Measurements from ENCODE around the gene HELZ. TPM values are rescaled to one million over a fixed set of nuclear protein-coding genes. Genes with fewer than 3 reads are reported as not detected.

Gene HELZ
- total RNA-seq, 1 donor from 2014 or later, result 88.9 TPM

DNA sequence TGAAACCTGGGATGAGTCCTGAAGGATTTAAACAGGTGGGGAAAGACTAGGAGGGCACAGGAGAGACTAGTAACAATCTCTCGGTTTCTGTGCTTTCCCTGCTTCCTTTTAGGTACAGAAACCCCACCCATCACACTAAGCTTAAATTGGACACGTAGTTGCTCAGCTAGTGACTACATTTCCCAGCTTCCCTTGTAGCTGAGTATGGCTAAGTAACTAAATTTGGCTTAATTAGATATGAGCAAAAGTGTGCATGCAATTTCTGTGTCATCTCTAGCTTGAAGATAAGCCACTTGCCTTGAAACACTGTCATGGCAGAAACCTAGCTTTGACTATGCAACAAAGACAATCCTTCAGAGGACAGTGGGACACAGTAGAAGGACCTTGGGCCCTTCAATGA lies 164.2 kb downstream of the HELZ start:
- DNase-seq (ENCODE audit: low read depth), result no peak

DNA sequence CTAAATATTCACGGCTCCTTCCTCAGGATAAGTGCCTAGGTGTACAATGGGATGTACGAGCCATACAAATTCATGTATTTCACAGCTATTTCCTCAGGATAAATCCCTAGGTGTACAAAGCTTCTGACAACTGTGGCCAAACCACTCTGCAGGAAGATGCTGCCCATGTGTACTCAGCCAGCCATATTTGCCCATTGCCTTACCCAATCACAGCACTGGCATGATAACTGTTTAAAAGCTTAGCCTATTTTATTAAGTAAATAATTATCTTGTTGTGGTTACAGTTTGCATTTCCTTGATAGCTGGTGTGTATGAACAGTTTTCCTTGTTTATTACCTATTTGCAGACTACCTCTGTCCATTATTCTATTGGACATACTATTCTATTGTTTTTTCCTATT lies 165.5 kb downstream of the HELZ start:
- DNase-seq (ENCODE audit: low read depth), result no peak

DNA sequence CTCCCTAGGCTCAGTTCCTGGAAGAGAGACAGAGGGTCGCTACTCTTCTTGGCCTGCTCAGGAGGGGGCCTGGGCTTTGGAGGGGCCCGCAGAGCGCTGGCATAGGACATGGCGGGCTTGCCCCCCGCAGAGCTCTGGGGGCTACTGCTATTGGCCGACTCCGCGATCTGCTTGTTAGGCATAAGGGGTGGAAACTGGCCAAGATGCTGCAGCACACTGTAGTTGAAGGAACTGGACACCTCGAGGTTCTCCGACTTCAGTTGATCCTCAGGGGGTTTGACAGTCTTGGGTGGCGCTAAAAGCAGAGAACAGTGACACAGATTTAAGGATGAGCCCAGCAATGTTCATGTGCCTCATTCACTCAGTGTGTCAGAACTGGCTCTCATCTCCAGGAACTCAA lies 166.7 kb downstream of the HELZ start:
- no peak for DNase-seq (ENCODE audit: low read depth)

DNA sequence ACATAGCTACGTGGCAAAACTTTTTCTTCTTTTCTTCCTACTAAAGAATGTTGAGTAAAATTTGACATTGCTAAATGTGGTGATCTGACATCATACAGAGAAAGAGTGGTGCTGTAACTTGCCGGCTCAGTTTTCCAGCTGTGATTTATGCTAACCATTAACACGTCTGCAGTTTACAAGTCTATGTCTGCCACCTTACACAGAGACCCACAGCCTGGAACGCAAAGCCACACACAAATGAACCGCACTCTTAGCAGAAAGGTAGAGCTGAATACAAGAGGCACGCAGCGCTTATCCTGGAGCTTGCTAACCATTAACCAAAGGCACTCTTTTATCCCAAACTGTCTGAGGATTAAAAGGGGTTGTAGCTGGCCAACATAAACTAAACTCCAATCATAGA lies 168.7 kb downstream of the HELZ start:
- peak; percentile 95 for DNase-seq (ENCODE audit: low read depth)

DNA sequence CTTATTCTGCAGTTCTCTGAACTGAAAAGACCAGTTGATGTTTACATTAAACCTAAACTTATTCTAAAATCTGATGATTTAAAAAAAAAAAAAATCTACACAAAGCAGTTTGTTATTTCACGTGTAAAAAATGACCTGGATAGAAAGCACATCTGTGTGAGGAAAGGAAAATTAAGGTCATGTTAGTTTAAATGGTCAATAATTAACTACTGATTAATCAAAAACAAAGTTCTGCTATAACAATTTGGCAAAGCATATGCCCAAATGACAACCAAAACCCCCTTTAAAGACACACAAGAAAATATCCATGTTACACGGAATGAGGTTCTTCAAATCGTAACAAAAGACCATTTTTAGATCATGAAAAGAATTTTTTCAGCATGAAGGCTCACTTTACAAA lies 170.2 kb downstream of the HELZ start:
- peak; percentile 73 for DNase-seq (ENCODE audit: low read depth)

DNA sequence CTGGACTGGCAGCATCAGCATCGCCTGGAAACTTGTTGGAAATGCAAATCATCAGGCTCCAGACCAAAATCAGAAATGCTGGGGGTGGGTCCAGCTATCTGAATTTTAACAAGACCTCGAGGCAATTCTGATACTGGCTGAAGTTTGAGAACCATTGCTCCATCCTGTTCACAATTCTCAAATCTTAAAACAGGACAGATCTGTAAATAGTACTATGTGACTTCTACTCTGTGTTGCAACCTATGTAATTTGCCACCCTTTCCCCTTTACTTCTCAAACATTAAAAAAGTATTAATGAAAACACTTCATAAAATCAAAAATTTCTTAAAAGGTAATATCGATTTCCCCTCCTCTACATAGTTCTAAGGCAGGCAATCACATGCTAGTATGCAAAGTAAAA lies 172.1 kb downstream of the HELZ start:
- no peak for DNase-seq (ENCODE audit: low read depth)

DNA sequence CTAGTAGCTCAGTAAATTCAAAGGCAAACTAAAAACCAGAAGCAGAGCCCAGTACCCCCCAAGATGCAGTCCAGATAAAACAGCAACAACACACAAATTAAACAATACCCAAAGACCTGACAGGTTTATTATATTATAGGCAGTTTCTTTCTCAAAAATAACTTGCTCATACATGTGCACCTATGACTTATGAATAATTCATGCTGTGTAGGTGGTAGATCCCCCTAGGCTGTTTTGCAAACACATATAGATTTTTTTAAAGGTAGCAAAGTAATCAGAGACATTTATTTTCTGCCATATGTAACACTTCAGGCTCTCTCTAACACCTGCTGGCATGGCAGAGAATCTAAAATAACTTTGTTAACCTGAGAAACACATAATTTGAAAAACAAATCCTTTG lies 173.4 kb downstream of the HELZ start:
- DNase-seq (ENCODE audit: low read depth), result no peak

DNA sequence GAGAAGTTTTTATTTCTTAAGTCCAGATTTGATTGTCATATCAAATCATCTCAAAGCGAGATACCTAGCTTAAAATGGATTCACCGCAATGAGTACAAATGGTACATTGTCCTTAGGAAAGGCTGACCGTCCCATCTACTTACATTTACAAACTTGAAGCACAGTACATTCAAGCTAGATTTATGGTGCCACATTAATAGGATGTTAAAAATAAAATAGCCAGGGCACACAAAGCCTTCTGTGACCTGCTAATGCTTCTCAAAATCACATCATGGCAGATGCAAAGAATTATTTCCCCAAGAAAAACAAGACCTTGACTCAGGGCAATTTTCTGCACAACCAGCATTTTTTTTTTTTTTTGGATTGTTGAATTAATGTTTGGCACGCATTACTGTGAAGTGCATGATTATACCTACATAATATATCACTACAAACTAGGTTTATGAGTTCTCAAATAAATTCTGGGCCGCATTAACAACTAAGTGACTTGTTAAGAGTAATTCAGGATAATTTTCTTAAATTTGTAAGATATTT lies 175.3 kb downstream of the HELZ start:
- no peak for DNase-seq (ENCODE audit: low read depth)

DNA sequence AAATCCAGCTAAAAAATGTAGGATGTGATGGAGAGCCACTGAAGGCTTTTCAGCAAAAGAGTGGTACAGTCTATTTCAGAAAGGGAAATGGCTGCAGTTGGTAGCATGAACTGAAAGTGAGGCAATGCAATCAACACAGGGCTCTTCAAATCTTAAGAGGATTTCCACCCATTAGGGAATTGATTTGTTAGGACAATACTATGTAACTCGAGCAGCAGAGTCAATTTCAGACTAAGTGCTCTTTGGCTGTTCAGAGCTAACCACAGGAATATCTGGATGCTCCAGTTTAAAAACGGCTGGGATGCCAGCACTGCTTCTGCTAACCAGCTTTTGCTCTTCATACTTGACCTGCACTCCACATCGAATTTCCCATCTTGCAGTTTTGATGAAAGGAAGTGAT lies 176.0 kb downstream of the HELZ start:
- no peak for DNase-seq (ENCODE audit: low read depth)

DNA sequence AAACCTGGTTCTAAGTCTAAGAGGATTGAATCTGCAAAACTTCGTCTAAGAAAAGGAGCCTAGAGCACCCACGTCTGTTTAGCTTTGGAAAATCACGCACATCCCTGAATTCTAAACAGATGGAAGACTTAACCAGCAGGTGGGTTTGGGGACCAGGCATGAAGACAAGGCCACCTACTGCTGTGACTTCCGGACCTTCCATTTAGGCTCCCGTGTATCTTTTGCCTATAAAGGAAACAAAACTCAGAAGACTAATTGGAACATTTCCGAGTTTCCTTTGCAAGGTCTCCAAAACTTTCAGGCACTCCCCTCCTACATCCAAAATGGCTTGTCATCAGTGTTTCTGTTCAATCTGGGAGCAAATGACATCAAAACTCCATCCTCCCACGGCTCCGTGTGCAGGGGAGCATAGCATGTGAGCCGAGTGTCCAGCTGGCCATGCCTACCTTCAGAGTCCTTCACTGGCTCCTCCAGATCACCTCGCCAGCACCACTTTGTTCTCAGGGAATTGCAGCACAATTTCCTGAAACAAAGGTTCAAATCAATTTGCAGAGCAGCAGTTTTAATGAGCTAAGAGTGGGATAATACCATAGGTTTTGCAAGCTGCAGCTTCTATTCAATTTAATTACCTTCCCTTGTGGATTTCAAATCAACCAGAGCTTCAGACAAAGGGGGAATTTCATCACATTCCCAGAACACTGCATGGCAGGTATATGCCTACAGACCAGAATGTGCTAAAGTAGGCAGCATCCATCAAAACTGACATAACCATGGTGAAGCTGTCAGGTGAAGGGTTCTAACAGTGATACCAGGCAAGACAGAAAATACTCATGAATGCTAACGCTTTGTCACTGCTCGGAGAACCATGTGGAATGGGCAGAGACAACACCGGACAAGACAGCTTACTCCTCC lies 177.2 kb downstream of the HELZ start:
- DNase-seq (ENCODE audit: low read depth), result no peak

DNA sequence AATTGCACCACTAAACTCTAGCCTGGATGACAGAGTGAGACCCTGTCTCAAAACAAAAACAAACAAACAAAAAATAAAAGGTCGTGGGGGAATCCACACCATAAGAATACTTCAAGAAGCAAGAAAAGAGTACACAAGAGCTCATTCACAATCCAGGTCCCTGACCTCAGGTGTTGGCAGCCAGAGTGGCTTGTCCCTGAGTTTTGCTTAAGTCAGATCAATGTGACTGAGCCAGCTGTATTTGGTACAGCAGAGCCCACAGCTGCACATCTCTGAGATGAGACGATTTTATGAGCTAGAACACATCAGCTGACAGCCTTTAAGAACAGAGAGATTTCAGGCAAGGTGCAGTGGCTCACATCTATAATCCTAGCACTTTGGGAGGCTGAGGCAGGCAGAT lies 178.3 kb downstream of the HELZ start:
- no peak for DNase-seq (ENCODE audit: low read depth)

DNA sequence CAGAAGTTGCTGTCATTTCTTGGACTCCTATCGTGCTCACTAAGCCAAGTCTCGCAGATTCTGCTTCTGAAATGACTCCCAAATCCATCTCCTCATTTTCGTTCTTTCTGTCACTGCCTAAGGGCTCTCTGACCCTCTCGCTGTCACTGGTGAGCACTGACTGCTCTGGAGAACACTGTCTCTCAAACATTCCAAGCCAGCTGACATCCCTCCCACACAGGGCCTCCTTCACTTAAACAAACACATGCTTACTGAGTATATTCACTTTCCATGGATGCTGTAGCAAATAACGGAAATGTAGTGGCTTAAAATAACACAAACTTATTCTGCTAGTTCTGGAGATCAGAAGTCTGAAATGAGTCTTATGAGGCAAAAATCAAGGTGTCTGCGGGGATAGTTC lies 181.9 kb downstream of the HELZ start:
- no peak for DNase-seq (ENCODE audit: low read depth)

DNA sequence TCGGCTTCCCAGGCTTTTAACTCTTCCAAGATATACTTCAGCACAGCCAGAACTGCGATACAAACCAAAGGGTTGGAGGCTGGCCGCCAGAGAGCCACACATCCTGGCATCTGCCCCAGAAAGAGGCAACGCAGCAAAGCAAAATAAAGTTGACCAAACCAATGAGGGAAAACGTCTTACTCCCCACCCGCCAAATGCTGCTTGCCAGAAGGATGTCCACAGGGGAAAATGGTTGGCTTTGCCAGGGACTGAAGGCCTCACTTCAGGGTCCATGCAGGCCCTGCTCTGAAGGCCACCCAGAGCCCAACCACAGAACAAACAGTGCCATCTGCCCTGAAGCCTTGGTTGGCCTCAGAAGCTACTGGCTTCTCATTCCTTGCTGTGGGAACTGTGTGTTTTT lies 185.6 kb downstream of the HELZ start:
- DNase-seq (ENCODE audit: low read depth), result no peak

DNA sequence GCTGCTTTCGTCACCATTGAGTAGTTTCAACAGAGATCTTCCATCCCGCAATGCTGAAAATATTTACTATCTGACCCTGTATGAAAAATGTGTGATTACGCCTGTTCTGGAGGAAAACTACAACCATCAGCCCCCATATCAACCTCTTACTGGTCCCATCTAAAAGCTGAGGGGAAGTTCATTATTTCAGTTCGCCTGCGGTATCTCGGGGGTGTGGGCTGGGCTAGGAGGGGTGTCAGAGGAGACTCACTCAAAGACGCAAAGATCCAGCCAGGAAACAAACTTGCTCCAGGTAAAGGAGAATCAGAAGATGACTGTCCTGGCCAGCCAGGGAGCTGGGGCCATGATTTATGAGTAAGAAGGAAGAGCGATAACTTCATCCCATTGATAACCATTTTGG lies 187.0 kb downstream of the HELZ start:
- DNase-seq (ENCODE audit: low read depth), result no peak

DNA sequence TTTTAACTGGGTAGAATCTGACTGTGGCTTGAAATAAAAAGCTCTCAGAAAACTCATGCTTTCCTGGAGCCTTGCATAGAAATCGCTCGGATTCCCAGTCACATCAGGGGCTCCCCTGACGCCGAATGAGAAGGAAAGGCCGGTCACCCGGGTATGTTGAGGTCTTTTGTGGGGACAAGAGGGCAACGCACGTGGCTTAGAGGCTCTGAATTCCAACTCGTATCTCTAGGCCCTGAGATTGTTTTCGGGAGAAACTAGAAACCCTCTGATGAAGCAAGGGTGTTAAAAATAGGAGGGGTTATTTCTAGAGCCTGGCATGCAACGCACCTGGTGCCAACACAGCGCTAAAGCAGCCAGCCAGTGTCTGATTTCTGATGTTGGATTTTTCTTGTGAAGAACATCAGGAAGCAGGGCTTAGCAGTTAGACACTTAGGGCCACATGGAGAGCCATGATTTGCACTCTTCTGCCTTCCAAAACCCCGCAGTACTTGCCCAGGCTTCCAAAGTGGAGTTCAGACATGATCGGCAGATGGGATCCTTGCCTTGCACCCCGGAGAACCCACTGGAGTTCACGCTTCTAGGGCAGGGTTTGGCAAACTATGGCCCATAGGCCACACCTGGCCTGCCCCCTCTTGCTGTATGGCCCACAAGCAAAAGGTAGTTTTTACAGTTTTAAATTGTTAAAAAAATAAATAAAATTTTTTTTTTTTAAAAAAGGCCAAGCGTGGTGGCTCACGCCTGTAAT lies 188.1 kb downstream of the HELZ start:
- no peak for DNase-seq (ENCODE audit: low read depth)

DNA sequence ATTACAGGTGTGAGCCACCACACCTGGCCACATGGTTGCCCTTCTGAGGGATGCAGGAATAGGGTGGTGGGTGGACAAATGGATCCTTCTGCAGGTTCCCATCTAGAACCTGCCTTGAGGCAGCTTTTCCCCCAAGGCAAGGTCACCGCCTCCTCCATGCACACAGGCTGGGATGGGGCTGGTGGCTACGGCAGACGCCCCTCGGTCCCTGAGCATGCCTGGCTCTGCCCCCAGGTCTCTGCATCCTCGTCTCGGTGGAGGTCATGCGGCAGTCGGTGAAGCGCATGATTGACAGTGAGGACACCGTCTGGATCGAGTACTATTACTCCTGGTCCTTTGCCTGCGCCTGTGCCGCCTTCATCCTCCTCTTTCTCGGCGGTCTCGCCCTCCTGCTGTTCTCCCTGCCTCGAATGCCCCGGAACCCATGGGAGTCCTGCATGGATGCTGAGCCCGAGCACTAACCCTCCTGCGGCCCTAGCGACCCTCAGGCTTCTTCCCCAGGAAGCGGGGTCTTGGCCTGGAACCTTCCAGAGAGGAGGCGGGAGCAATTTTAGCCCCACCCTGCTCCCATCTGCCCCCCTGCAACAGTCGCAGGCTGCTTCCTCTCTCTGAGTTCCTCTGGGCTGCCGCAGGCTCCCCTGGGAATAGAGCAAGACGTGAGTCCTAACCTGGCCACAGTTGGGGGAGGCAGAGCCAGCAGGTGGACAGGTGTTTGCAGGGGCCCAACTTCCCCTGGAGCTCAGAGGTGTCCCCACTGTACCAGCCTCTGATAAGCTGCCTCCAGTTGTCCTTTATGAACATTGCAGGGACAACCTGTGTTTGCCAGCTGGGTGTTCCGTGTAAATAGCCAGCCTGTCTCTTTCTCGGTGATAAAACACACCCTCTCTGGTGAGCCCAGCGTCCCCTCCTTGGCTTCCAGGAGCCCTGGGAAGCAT lies 188.9 kb downstream of the HELZ start:
- DNase-seq (ENCODE audit: low read depth), result no peak

DNA sequence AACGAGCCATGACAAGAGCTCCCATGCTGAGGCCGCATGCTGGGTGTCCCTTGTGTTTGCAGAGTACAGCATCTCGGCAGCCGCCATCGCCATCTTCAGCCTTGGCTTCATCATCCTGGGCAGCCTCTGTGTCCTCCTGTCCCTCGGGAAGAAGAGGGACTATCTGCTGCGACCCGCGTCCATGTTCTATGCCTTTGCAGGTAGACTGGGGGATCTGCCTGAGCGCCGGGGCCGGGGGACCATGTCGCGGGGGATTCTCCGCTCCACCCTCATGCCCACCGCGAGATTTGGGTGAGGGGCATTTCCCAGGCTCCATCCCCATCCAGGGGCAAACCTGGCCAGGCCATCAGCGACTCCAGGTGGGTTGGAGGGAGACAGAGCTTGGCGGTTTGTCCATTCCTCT lies 190.0 kb downstream of the HELZ start:
- no peak for DNase-seq (ENCODE audit: low read depth)

DNA sequence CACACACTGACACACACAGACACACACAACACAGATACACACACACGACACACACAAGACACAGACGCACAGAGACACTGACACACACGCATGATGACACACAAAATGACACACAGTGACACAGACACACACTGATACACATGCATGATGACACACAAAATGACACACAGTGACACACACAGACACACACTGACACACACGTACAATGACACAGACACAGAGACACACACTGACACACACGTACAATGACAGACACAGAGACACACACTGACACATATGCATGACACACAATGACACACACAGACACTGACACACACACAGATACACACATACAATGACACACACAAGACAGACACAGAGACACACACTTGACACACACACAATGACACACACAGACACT lies 190.4 kb downstream of the HELZ start:
- no peak for DNase-seq (ENCODE audit: low read depth)

DNA sequence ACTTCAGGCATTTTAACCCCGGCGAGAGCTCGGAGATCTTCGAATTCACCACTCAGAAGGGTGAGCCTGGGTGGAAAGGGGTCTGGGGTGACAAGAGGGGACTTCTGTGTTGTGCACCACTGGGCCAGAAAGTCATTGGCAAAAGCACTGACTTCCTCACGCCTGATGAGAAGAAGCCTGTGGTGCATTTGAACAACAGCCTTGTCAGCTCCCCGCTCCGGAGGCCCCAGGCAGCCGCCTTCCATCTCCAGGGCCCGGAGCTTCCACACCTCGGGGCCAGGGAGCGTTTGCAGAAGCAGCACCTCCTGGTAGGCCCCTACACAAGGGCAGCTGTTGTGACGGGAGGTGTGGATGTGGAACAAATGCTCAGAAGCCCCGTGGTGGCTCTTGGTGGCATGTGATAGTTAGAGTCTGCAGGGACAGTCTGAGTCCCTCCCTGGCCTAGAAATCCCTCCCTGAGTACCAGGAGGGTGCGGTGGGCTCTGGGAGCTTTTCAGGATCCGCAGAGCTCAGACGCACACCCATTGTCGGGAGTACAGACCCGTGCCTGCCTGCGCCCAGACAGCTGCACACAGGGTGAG lies 190.9 kb downstream of the HELZ start:
- DNase-seq (ENCODE audit: low read depth), result no peak

DNA sequence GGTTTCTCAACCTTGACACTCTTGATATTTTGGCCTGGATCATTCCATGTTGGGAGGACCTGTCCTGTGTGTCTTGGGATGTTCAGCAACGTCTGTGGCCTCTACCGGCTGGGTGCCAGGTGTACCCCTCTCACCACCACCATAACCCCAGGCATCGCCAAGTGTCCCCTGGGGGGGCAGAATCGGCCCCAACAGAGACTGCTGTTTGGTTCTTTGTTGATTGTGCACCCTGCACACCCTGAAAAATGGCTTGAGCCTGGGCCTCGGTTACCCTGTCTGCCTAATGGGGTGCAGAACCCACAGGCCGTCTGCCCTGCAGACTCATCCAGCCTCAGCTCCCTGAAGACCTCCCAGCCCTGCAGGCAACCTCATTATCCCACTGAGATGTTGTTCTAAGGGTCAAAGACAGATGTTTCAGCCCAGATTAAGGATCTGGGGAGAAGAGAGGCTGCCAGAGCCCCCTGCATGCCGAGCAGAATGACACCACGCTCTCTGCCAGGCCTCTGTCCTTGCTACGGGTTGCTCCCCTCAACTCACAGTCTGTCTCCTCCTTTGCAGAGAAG lies 191.5 kb downstream of the HELZ start:
- no peak for DNase-seq (ENCODE audit: low read depth)

Data from renal cortical epithelial cell (primary cell).